A673 (cell line): ENCODE measurements around the gene SDK1. TPM values are rescaled to one million over a fixed set of nuclear protein-coding genes. Genes with fewer than 3 reads are reported as not detected.

ENCODE experiments used
- BruUV-seq: library from RNA; stranded (reverse); fragments of 400-500 nt; replicated peaks from 2 replicates; lab custom pipeline; 2021; lab: Mats Ljungman, UMichigan
- CTCF ChIA-PET: fragments of 300-600 bp; sonication (Branson Sonifier 250); formaldehyde crosslinking; loops from one replicate; lab custom pipeline; 2022; ENCODE audit warnings: antibody characterized with exemption; lab: Charles Lee
- POLR2A ChIA-PET: fragments of 300-600 bp; sonication (Branson Sonifier 250); formaldehyde crosslinking; loops from one replicate; lab custom pipeline; 2022; ENCODE audit warnings: antibody characterized with exemption; ENCODE audit not compliant: low non-redundant PET; lab: Charles Lee
- DNase-seq: peaks from one replicate; pipeline ENCODE4 v3.0.0-alpha.2; 2015; ENCODE audit warnings: low spot score
- H3K27ac ChIP-seq: fragments of 200-600 bp; sonication (generic); 2 replicates; pipeline ENCODE4 v1.5.1; 2016; ENCODE audit warnings: mixed run types, low read depth, mild to moderate bottlenecking, mixed read lengths, antibody characterized with exemption, low read length; ENCODE audit not compliant: poor library complexity, severe bottlenecking
- H3K27me3 ChIP-seq: fragments of 200-600 bp; sonication (generic); replicated peaks from 2 replicates; pipeline ENCODE4 v1.6.1; 2017; ENCODE audit warnings: mixed run types, low read depth, mild to moderate bottlenecking, mixed read lengths, antibody characterized with exemption, low read length; ENCODE audit not compliant: insufficient read depth, poor library complexity
- H3K36me3 ChIP-seq: fragments of 200-600 bp; sonication (generic); 2 replicates; pipeline ENCODE4 v1.6.1; 2016; ENCODE audit warnings: mixed run types, mild to moderate bottlenecking, mixed read lengths, antibody characterized with exemption, low read length; ENCODE audit not compliant: insufficient read depth, poor library complexity, severe bottlenecking
- H3K4me1 ChIP-seq: fragments of 200-600 bp; sonication (generic); 2 replicates; pipeline ENCODE4 v1.6.1; 2017; ENCODE audit warnings: mixed run types, mild to moderate bottlenecking, mixed read lengths, antibody characterized with exemption, low read length; ENCODE audit not compliant: insufficient read depth, poor library complexity, severe bottlenecking
- H3K4me3 ChIP-seq: fragments of 200-600 bp; sonication (generic); 2 replicates; pipeline ENCODE4 v1.5.1; 2016; ENCODE audit warnings: low read depth, mixed run types, mild to moderate bottlenecking, mixed read lengths, low read length; ENCODE audit not compliant: poor library complexity, severe bottlenecking
- H3K9me3 ChIP-seq: fragments of 200-600 bp; sonication (generic); 2 replicates; pipeline ENCODE4 v1.6.1; 2016; ENCODE audit warnings: mixed run types, low read depth, mild to moderate bottlenecking, mixed read lengths, antibody characterized with exemption, low read length; ENCODE audit not compliant: poor library complexity, severe bottlenecking
- EZH2 ChIP-seq: fragments of 200-600 bp; sonication (generic); IDR thresholded peaks from 2 replicates; pipeline ENCODE4 v1.6.1; 2017; ENCODE audit warnings: borderline replicate concordance, low read depth, mild to moderate bottlenecking, mixed read lengths, antibody characterized with exemption, low read length; ENCODE audit not compliant: poor library complexity, severe bottlenecking
- intact Hi-C: fragments of 100-400 bp; cut with micrococcal nuclease; formaldehyde crosslinking; loops from one replicate; pipeline ENCODE4 v1.10.0; 2022; ENCODE audit not compliant: unreplicated experiment
- total RNA-seq: library from RNA; stranded (reverse); gene quantifications from 2 replicates; pipeline ENCODE4 v1.2.3, GENCODE V29; 2021
- TF ChIP-seq, protein P1 (sequence below): fragments of 300-800, 200-600 bp; sonication (generic); conservative IDR thresholded peaks from 2 replicates; pipeline ENCODE4 v1.5.1; 2017; ENCODE audit warnings: low read depth, mild to moderate bottlenecking, antibody characterized with exemption, low read length, moderate library complexity, mixed read lengths

SDK1 gene
- total RNA-seq, 1 experiment from 2014 or later: 14.7 TPM

DNA sequence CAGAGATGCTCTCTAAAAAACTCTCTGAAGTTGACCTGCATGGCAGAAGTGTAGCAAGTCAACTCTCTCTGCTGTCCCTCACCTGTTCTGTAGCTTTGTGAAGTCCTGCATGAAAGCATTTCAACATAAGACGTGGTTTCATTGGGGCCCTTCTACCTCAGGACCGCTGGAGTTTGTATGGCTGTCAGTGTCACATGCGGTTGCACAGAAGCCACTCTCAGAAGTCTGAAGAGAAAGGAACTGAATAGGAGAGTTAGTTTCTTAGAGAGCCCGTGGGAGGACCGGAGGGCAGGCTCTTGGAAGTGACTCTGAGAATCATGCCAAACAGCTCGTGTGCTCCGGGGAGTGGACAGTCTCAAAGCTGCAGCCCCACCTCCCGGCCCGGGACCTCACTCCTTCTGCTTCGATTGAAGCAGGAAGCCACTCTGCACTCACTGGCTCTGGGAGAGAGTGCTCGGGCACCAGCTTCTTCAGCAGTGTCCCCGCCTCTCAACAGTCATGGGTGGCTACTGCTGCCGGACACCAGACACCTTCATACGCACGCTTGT lies 486.7 kb downstream of the SDK1 start:
- no peaks in the 10 kb centered on the region for H3K36me3 ChIP-seq
- POLR2A ChIA-PET: no interaction called here
- H3K9me3 ChIP-seq: no peaks in the 10 kb centered on the region
- no peaks in the 10 kb centered on the region for H3K4me1 ChIP-seq
- no peak for TF ChIP-seq EZH2
- TF ChIP-seq, protein P1, sequence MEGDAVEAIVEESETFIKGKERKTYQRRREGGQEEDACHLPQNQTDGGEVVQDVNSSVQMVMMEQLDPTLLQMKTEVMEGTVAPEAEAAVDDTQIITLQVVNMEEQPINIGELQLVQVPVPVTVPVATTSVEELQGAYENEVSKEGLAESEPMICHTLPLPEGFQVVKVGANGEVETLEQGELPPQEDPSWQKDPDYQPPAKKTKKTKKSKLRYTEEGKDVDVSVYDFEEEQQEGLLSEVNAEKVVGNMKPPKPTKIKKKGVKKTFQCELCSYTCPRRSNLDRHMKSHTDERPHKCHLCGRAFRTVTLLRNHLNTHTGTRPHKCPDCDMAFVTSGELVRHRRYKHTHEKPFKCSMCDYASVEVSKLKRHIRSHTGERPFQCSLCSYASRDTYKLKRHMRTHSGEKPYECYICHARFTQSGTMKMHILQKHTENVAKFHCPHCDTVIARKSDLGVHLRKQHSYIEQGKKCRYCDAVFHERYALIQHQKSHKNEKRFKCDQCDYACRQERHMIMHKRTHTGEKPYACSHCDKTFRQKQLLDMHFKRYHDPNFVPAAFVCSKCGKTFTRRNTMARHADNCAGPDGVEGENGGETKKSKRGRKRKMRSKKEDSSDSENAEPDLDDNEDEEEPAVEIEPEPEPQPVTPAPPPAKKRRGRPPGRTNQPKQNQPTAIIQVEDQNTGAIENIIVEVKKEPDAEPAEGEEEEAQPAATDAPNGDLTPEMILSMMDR: no peak
- H3K27ac ChIP-seq: no peak overlapping the region
- intact Hi-C loops: no loop called here
- CTCF ChIA-PET: no interaction called here
- no peak for DNase-seq
- BruUV-seq: no TSS peak
- H3K4me3 ChIP-seq: no peak overlapping the region
- no peaks in the 10 kb centered on the region for H3K27me3 ChIP-seq

DNA sequence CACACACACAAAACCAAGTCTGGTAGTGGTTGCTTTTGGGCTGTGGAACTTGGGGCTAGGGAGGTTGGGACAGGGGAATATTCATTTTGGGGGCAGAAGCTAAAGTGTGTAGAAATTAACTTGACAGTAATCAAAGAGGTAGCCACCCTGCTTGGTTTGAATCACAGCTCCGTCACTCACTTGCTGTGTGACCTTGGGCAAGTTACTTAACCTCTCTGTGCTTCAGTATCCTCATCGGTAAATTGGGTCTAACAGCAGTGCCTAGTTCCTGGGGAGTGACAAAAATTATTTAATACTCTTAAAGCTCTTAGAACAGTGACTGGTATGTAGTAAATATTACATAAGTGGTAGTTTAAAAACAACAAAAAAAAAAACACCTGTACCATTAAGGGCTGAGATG lies 489.8 kb downstream of the SDK1 start:
- Histone ChIP-seq H3K9me3 (no peaks in the 10 kb centered on the region), H3K27me3 (no peaks in the 10 kb centered on the region), H3K27ac (no peak overlapping the region), H3K36me3 (no peaks in the 10 kb centered on the region), H3K4me1 (no peaks in the 10 kb centered on the region), H3K4me3 (no peak overlapping the region)
- ChIA-PET POLR2A (no interaction called here), CTCF (no interaction called here)
- TF ChIP-seq EZH2: no peak
- TF ChIP-seq, protein P1: no peak
- DNase-seq: no peak
- BruUV-seq: no TSS peak
- intact Hi-C loops: no loop called here

GRCh38 chr7:3791327-3791726 lies 490.3 kb downstream of the SDK1 start:
- intact Hi-C loops: no loop called here
- CTCF ChIA-PET: no interaction called here

More at GRCh38 chr7:3791327-3791726, 490.3 kb downstream of the SDK1 start:
- Histone ChIP-seq H3K9me3 (no peaks in the 10 kb centered on the region), H3K27me3 (no peaks in the 10 kb centered on the region), H3K4me1 (no peaks in the 10 kb centered on the region), H3K27ac (no peak overlapping the region), H3K36me3 (no peaks in the 10 kb centered on the region), H3K4me3 (no peak overlapping the region)
- POLR2A ChIA-PET: no interaction called here
- BruUV-seq: no TSS peak
- DNase-seq: no peak
- TF ChIP-seq EZH2: no peak
- TF ChIP-seq, protein P1: no peak
